Body of pancreas (tissue), 4 donors: ENCODE results near the gene UNC13C. TPM values are rescaled to one million over a fixed set of nuclear protein-coding genes. Genes with fewer than 3 reads are reported as not detected.

Source experiments
- ATAC-seq: fragments of 150-250 bp; one replicate; pipeline ENCODE4 v1.9.1; 2016
- DNase-seq, 4 donors: peaks; one replicate each; pipeline ENCODE4 v3.0.0-alpha.2; 2019
- H3K27ac ChIP-seq, 4 donors: fragments of 200-600 bp; sonication (generic); 1 replicate in 3 of 4; 2 replicates in 1 of 4; pipeline versions ENCODE4 v1.5.1 to v1.6.1; 2016 to 2019; ENCODE audit warnings: mild to moderate bottlenecking in 1 of 4, mixed read lengths in 1 of 4, moderate library complexity in 1 of 4
- H3K27me3 ChIP-seq, 2 donors: fragments of 200-600 bp; sonication (generic); one replicate each; pipeline ENCODE4 v1.6.0; 2016; ENCODE audit warnings: mild to moderate bottlenecking in 1 of 2
- H3K36me3 ChIP-seq, 2 donors: fragments of 200-600 bp; sonication (generic); replicated peaks in 1 of 2; 2 replicates each; pipeline ENCODE4 v1.5.1; 2016; ENCODE audit warnings: low read depth in 2 of 2; ENCODE audit not compliant: insufficient read depth in 1 of 2
- H3K4me1 ChIP-seq: fragments of 200-600 bp; sonication (generic); one replicate; pipeline ENCODE4 v1.6.0; 2016
- H3K4me3 ChIP-seq, 2 donors: fragments of 200-600 bp; sonication (generic); 1 replicate in 1 of 2; 2 replicates in 1 of 2; pipeline ENCODE4 v1.5.1; 2016 to 2019
- H3K9me3 ChIP-seq, 3 donors: fragments of 200-600 bp; sonication (generic); 1 replicate in 2 of 3; 2 replicates in 1 of 3; pipeline ENCODE4 v1.5.1; 2016
- CTCF ChIP-seq, 7 experiments: fragments of 450-650 bp in 4 of 7; fragments of 200-600 bp in 3 of 7; sonication (generic) in 3 of 7; IDR thresholded peaks; one replicate each; pipeline ENCODE4 v1.5.1; 2016 to 2019; ENCODE audit warnings: antibody characterized with exemption in 7 of 7
- POLR2A ChIP-seq, 3 donors: fragments of 450-650 bp; IDR thresholded peaks; one replicate each; pipeline ENCODE4 v1.6.1; 2016; ENCODE audit warnings: antibody characterized with exemption in 3 of 3, mild to moderate bottlenecking in 2 of 3
- WGBS, 2 donors: methylation state at CpG; one replicate each; pipeline ENCODE4 v1.1.5; 2017; 5-methylcytosine and 5-hydroxymethylcytosine counted together
- intact Hi-C: fragments of 100-400 bp; cut with DNase I; formaldehyde crosslinking; loops from one replicate; pipeline ENCODE4 v1.15.1; 2023
- total RNA-seq, 2 donors: library from RNA; depleted of rRNA; stranded (reverse); fragments of >200 nt; gene quantifications; one replicate each; pipeline ENCODE4 v1.1.0, GENCODE V29; 2016

The UNC13C gene
- total RNA-seq, 2 donors from 2014 or later, result not detected

DNA sequence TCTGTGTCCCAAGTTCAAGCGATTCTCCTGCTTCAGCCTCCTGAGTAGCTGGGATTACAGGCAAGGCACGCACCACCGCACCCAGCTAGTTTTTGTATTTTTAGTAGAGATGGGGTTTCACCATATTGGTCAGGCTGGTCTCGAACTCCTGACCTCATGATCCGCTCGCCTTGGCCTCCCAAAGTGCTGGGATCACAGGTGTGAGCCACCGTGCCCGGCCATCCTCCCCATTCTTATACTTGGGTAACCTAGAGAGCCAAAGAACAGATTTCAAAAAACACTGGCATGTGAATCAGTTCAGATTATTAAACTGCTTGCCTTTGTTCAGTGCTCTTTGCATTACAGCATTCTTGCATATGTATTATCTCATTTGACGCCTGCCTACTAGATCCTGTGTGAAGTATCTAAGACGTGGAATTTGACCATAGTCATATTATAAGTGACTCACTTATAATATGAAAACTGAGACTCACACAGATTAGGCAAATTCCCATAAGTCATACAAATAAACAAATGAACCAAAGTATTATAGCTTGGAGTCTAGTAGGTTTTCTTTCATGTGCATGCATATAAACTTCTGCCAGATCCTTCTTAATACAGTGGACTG lies 123.5 kb downstream of the UNC13C start:
- TF ChIP-seq POLR2A (IDR thresholded peaks at IDR 0.05), result no peak

GRCh38 chr15:54102704-54103103 lies 124.5 kb downstream of the UNC13C start:
- no peaks in the 10 kb centered on the region for H3K4me1 ChIP-seq
- H3K27me3 ChIP-seq, result no peaks in the 10 kb centered on the region
- intact Hi-C loops, result no loop called here
- no peak for ATAC-seq
- H3K36me3 ChIP-seq, result no peaks in the 10 kb centered on the region
- no peak for TF ChIP-seq CTCF (IDR thresholded peaks at IDR 0.05)
- TF ChIP-seq POLR2A (IDR thresholded peaks at IDR 0.05), result no peak
- H3K4me3 ChIP-seq, result no peak overlapping the region
- no peak overlapping the region for H3K27ac ChIP-seq
- 59 to 72% methylated on average over 3 of the region's 3 CpGs for WGBS, 2 donors
- DNase-seq, result no peak
- no peaks in the 10 kb centered on the region for H3K9me3 ChIP-seq

More for the DNA sequence above, 123.5 kb downstream of the UNC13C start:
- Histone ChIP-seq H3K27ac (no peak overlapping the region), H3K36me3 (no peaks in the 10 kb centered on the region), H3K4me3 (no peak overlapping the region), H3K27me3 (no peaks in the 10 kb centered on the region), H3K9me3 (no peaks in the 10 kb centered on the region), H3K4me1 (no peaks in the 10 kb centered on the region)
- WGBS, 2 donors, result 63 to 67% methylated on average over 10 of the region's 10 CpGs
- no peak for ATAC-seq
- DNase-seq, result no peak
- intact Hi-C loops, result no loop called here

- ATAC-seq (no peak), DNase-seq (no peak)
- 49 to 63% methylated on average over 2 of the region's 2 CpGs for WGBS, 2 donors
- no peaks in the 10 kb centered on the region for H3K4me1 ChIP-seq
- H3K27ac ChIP-seq, result no peak overlapping the region
- TF ChIP-seq POLR2A (IDR thresholded peaks at IDR 0.05) (no peak), CTCF (IDR thresholded peaks at IDR 0.05) (no peak)
- no peaks in the 10 kb centered on the region for H3K36me3 ChIP-seq
- no peaks in the 10 kb centered on the region for H3K9me3 ChIP-seq
- intact Hi-C loops, result no loop called here
- no peaks in the 10 kb centered on the region for H3K27me3 ChIP-seq
- no peak overlapping the region for H3K4me3 ChIP-seq
Measured at GRCh38 chr15:54109014-54109413, 130.8 kb downstream of the UNC13C start.

GRCh38 chr15:54119051-54119450 lies 140.8 kb downstream of the UNC13C start:
- H3K27ac ChIP-seq, result no peak overlapping the region
- no peaks in the 10 kb centered on the region for H3K27me3 ChIP-seq
- WGBS, 2 donors, result 49 to 62% methylated on average over 3 of the region's 3 CpGs
- H3K4me3 ChIP-seq, result no peak overlapping the region
- ATAC-seq, result no peak
- no peaks in the 10 kb centered on the region for H3K36me3 ChIP-seq
- no peaks in the 10 kb centered on the region for H3K9me3 ChIP-seq
- intact Hi-C loops, result no loop called here
- DNase-seq, result no peak
- no peaks in the 10 kb centered on the region for H3K4me1 ChIP-seq
- TF ChIP-seq POLR2A (IDR thresholded peaks at IDR 0.05), result no peak
- TF ChIP-seq CTCF (IDR thresholded peaks at IDR 0.05), result no peak

GRCh38 chr15:54120949-54121463 lies 142.8 kb downstream of the UNC13C start:
- intact Hi-C loops, result no loop called here
- ATAC-seq (no peak), DNase-seq (no peak)
- Histone ChIP-seq H3K4me3 (no peak overlapping the region), H3K4me1 (no peaks in the 10 kb centered on the region), H3K27ac (no peak overlapping the region), H3K36me3 (no peaks in the 10 kb centered on the region), H3K9me3 (no peaks in the 10 kb centered on the region), H3K27me3 (no peaks in the 10 kb centered on the region)
- WGBS, 2 donors, result 68 to 85% methylated on average over 5 of the region's 5 CpGs
- TF ChIP-seq POLR2A (IDR thresholded peaks at IDR 0.05) (no peak), CTCF (IDR thresholded peaks at IDR 0.05) (no peak)
